GM12864 (cell line): ENCODE measurements around the gene BBS2.

ENCODE experiments used
- DNase-seq: peaks from one replicate; pipeline ENCODE4 v3.0.0-alpha.2; 2011; ENCODE audit warnings: low read depth
- H3K4me3 ChIP-seq: 2 replicates; pipeline ENCODE4 v1.5.1; 2011; ENCODE audit warnings: mild to moderate bottlenecking, low read depth, low read length, control low read depth
- CTCF ChIP-seq: IDR thresholded peaks from 2 replicates; pipeline ENCODE4 v1.5.1; 2011; ENCODE audit warnings: low read depth, mild to moderate bottlenecking, moderate library complexity, low read length, control low read depth, inconsistent platforms; ENCODE audit errors: missing control alignments

BBS2 gene

DNA sequence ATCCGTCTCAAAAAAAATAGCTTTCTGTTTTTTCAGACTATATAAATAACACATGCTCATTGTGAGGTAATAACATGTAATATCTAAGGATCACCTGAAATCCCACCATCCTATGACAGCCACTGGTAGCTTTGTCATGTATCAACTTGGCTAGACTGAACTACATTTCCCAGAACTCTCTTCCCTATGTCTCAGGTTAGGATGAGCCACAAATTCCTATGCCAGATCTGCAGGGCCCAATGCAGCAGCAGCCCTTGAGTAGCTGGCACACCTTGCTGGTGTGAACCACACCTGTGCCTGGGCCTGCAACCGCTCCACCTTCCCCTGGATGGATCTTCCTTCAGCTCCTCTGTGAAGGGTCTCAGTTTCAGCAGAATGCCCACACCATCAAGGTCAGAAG is 40.4 kb downstream of the BBS2 start:
- TF ChIP-seq CTCF = no peak
- no peak for DNase-seq
- no peak overlapping the region for H3K4me3 ChIP-seq

GRCh38 chr16:56478281-56479049 is 41.4 kb downstream of the BBS2 start:
- H3K4me3 ChIP-seq = no peak overlapping the region
- no peak for TF ChIP-seq CTCF
- no peak for DNase-seq

DNA sequence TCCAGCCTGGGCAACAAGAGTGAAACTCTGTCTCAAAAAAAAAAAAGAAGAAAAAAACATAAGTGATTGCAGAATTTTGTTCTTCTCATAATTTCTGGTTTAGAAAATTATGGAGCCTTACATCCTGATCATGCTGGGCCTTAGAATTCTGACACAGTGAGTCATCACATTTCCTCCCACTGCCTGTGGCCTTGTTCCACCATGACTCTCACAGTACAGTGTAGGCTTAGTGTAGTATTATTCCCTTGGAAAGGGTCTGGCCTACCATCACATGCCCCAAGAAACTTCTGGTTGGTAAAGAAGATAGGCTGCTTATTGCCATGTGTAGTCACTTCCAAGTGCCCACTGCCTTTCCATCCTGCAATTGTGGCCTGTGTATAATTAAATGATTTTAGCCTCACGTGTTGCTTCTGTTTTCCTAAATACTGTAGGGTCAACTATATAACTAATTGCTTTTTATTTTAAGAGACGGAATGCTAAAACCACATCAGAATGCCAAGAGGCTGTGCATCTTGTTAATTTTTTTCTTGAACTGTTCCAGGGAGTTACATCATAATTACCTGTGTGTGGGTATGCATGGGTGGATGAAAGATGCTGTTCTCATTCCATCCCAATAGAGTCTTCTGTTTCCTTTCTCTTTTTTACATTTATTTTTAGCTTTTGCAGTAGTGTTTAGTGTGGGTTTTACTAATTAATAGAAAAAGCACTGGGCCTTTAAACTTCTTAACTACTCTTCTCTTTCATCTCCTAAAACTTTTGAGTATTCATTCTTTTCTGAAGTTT is 42.5 kb downstream of the BBS2 start:
- TF ChIP-seq CTCF = no peak

DNA sequence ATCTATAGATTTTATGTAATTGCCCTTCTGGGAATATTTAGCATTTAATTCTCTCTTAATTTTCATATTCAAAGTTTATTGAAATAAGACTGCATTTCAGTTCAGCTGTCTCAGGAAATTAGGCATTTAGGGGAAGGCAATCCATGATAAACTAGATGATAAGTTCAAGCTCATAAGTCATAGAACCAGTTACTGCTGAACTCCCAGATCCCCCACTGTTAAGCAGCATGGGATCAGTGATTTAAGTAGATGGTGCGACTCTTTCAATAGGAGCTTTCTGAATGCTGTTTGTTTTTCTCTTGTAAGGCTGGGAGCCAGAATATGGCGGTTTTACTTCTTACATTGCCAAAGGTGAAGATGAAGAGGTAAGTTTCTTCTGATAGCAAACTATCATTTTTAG is 44.6 kb downstream of the BBS2 start:
- no peak for DNase-seq
- H3K4me3 ChIP-seq = no peak overlapping the region
- TF ChIP-seq CTCF = no peak

More for the DNA sequence above, 42.5 kb downstream of the BBS2 start:
- no peak overlapping the region for H3K4me3 ChIP-seq
- no peak for DNase-seq

DNA sequence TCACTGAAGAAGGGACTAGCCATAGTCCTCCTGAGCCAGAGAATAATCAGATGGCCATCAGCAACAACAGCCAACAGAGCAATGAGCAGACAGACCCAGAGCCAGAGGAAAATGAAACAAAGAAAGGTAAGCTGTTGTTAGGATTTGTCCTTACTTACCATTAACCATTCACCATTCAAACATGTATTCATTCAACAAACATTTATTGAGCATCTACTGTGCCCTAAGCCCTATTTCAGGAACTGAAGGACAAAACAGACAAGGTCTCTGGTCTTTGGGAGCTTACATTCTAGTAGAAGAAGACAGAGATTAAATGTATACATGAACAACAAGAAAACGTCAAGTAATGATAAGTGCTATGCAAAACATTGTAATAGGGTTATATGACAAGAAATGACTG is 49.2 kb downstream of the BBS2 start:
- TF ChIP-seq CTCF = no peak
- no peak overlapping the region for H3K4me3 ChIP-seq
- no peak for DNase-seq

DNA sequence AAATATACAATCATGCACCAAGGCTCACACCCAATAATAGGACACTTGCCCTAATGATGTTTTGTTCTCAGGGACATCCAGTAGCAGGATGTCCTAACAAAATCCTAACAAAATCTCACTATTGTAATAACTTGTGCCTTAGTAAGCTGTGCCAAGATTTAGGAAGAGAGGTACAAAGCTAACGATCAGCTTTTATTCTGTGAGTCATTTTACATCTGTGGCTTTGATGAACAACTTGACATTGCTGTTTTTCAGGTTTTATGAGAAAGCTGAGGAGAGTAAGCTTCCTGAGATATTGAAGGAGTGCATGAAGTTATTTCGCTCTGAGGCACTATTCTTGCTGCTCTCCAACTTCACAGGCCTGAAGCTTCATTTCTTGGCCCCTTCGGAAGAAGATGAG is 49.6 kb downstream of the BBS2 start:
- no peak overlapping the region for H3K4me3 ChIP-seq
- DNase-seq = no peak
- no peak for TF ChIP-seq CTCF
